ENCODE data around the gene CCDC88B. TPM values are rescaled to one million over a fixed set of nuclear protein-coding genes. Genes with fewer than 3 reads are reported as not detected.
"Not testable (repeated sequence)": the region's sequence is repeated elsewhere in the genome, so short reads cannot be mapped to it uniquely, and the experiment has no call there.

CCDC88B gene
- total and polyA plus RNA-seq, 10 of the 15 experiments (the other 5 are each of a cell fraction or from before 2014, with no cell fraction given), result 0.24 to 66.0 (median 19.2) TPM

DNA sequence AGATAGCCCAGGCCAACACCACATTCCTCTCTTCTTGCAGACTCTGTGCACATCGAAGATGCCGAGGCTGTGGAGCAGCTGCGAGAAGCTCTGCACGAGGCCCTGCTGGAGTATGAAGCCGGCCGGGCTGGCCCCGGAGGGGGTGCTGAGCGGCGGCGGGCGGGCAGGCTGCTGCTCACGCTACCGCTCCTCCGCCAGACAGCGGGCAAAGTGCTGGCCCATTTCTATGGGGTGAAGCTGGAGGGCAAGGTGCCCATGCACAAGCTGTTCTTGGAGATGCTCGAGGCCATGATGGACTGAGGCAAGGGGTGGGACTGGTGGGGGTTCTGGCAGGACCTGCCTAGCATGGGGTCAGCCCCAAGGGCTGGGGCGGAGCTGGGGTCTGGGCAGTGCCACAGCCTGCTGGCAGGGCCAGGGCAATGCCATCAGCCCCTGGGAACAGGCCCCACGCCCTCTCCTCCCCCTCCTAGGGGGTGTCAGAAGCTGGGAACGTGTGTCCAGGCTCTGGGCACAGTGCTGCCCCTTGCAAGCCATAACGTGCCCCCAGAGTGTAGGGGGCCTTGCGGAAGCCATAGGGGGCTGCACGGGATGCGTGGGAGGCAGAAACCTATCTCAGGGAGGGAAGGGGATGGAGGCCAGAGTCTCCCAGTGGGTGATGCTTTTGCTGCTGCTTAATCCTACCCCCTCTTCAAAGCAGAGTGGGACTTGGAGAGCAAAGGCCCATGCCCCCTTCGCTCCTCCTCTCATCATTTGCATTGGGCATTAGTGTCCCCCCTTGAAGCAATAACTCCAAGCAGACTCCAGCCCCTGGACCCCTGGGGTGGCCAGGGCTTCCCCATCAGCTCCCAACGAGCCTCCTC is 24.1 kb upstream of the CCDC88B start:
- peaks cover 28% of the 10 kb centered on the region for H3K79me2 ChIP-seq (ENCODE audit: control insufficient read depth, insufficient read depth, low read length)
- in situ Hi-C loops (cut with MboI); BruUV-seq (replicated peaks); H4K20me1 ChIP-seq (ENCODE audit: control insufficient read depth, insufficient read depth); H3K9me3 ChIP-seq (replicated peaks; ENCODE audit: control insufficient read depth, insufficient read depth, low read length); H3K4me1 ChIP-seq (ENCODE audit: control insufficient read depth, insufficient read depth, low read length); DNase-seq (ENCODE audit: low read depth, low spot score); H3K27me3 ChIP-seq (replicated peaks in 1 of 2; ENCODE audit: control insufficient read depth in 2 of 2, insufficient read depth in 2 of 2, low read length in 1 of 2); H3K9ac ChIP-seq (ENCODE audit: control insufficient read depth, insufficient read depth, low read length); ATAC-seq; H3K36me3 ChIP-seq (ENCODE audit: control insufficient read depth in 2 of 2, insufficient read depth in 2 of 2, low read length in 1 of 2); H2AFZ ChIP-seq (ENCODE audit: control insufficient read depth, low read depth, low read length); FAIRE-seq; H3K27ac ChIP-seq (ENCODE audit: control insufficient read depth, insufficient read depth): not testable (repeated sequence)
- peak overlapping the region; percentile 80 for H3K4me3 ChIP-seq
- H3K4me2 ChIP-seq (ENCODE audit: control insufficient read depth, insufficient read depth), result peak overlapping the region; percentile 88
- ChIA-PET POLR2A (interaction anchor here (0.5 to 3.5 kb wide), 5 partner anchors 11 to 777 kb away, joined by 6 to 42 read pairs (median 23); partner anchors contain the start of genes CCDC88B, ESRRA and FKBP2), SMC1A (ENCODE audit: uncharacterized antibody, unreplicated experiment) (interaction anchor here (5.3 kb wide), 1 partner anchor 17 kb away, joined by 71 read pairs; no protein-coding TSS in a partner anchor), CTCF (interaction anchor here (0.7 to 5.9 kb wide), 4 partner anchors 13 to 420 kb away, joined by 3 to 228 read pairs (median 96); partner anchors contain the start of genes CCDC88B and ESRRA), RAD21 (ENCODE audit: unreplicated experiment) (interaction anchor here (0.5 to 5.6 kb wide), 5 partner anchors 16 to 487 kb away, joined by 3 to 176 read pairs (median 57); partner anchors contain the start of gene RPS6KA4)
- intact Hi-C loops (cut with micrococcal nuclease; ENCODE audit: unreplicated experiment), result loop anchor here (2.0 to 5.0 kb wide), 2 partner anchors 41 to 133 kb away; partner anchors contain the start of gene RPS6KA4
- 79% methylated on average over 23 of the region's 25 CpGs for WGBS (ENCODE audit: insufficient coverage, insufficient replicate concordance, low lambda C conversion rate, missing lambda C conversion rate)
- TF ChIP-seq POLR2A (IDR thresholded peaks at IDR 0.05; ENCODE audit: low read depth, low read length), result peak; percentile 58; the same call in 1 of the 2 replicates

DNA sequence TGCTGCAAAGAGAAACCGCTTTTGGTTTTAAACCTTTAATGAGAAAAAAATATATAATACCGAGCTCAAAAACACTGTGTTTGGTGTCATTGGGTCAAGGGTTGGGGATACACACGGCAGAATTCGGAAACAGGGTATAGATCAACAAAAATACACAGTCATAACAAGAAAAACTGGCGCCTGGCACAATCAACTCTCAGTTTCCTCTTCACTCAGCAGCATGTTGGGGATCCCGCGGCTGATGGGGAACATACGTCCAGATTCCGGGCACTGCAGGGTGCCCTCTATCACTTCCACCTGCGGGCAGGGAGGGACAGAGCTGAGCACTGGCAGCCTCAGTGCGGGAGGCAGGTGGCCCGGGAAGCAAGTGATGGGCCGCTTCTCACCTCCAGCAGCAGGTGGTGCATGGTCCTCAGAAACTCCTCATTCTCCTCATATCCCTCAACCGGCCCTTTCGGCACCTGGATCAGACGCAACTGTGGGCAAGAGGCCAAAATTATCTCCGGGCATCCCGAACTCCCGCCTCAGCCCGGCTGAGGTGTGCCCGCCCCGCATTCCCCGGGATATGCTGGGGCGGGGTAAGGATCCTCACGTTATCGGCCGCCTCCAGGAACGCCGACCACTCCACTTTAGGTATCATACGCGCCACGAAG is 23.2 kb upstream of the CCDC88B start:
- FAIRE-seq, result peak; percentile 18
- in situ Hi-C loops (cut with MboI), result no loop called here
- peaks cover 26% of the 10 kb centered on the region for H3K79me2 ChIP-seq (ENCODE audit: control insufficient read depth, insufficient read depth, low read length)
- 0 out of 2 replicates have a peak, but pooled peaks have one; percentile 16 for TF ChIP-seq TCF12 (IDR thresholded peaks at IDR 0.05; ENCODE audit: low read depth, low read length)
- TF ChIP-seq SMC3 (IDR thresholded peaks at IDR 0.05; ENCODE audit: borderline replicate concordance, low read length), result 0 out of 2 replicates have a peak, but pooled peaks have one; percentile 4
- no peak for TF ChIP-seq KLF5 (IDR thresholded peaks at IDR 0.05; ENCODE audit: partially characterized antibody)
- TF ChIP-seq MTA3 (IDR thresholded peaks at IDR 0.05; ENCODE audit: borderline replicate concordance, low read length), result 0 out of 2 replicates have a peak, but pooled peaks have one; percentile 7
- 0 out of 2 replicates have a peak, but pooled peaks have one; percentile 16 for TF ChIP-seq RAD21 (IDR thresholded peaks at IDR 0.05; ENCODE audit: insufficient read depth, low read depth, low read length)
- no peak for TF ChIP-seq EED (IDR thresholded peaks at IDR 0.05; ENCODE audit: low read depth)
- TF ChIP-seq JUNB (IDR thresholded peaks at IDR 0.05), result peak; percentile 71
- no peak for TF ChIP-seq RUNX3 (IDR thresholded peaks at IDR 0.05; ENCODE audit: low read length)
- 0 out of 2 replicates have a peak, but pooled peaks have one; percentile 31 for TF ChIP-seq IRF4 (IDR thresholded peaks at IDR 0.05; ENCODE audit: low read depth, low read length)
- TF ChIP-seq, protein P1, sequence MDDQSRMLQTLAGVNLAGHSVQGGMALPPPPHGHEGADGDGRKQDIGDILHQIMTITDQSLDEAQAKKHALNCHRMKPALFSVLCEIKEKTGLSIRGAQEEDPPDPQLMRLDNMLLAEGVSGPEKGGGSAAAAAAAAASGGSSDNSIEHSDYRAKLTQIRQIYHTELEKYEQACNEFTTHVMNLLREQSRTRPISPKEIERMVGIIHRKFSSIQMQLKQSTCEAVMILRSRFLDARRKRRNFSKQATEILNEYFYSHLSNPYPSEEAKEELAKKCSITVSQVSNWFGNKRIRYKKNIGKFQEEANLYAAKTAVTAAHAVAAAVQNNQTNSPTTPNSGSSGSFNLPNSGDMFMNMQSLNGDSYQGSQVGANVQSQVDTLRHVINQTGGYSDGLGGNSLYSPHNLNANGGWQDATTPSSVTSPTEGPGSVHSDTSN (IDR thresholded peaks at IDR 0.05; ENCODE audit: insufficient replicate concordance, low read depth, low read length), result no peak
- TF ChIP-seq SMARCA5 (IDR thresholded peaks at IDR 0.05), result 0 out of 2 replicates have a peak, but pooled peaks have one; percentile 40

More for the DNA sequence above, 23.2 kb upstream of the CCDC88B start:
- intact Hi-C loops (cut with micrococcal nuclease; ENCODE audit: unreplicated experiment), result loop anchor here (1.0 to 5.0 kb wide), 5 partner anchors 10 to 132 kb away; partner anchors contain the start of genes CCDC88B and RPS6KA4
- H3K4me3 ChIP-seq, result peak overlapping the region; percentile 80
- POLR2A ChIA-PET, result interaction anchor here (0.5 to 3.5 kb wide), 17 partner anchors 10 to 777 kb away, joined by 3 to 42 read pairs (median 10); partner anchors contain the start of genes BAD, CCDC88B, ESRRA and FERMT3
- peak overlapping the region; percentile 88 for H3K4me2 ChIP-seq (ENCODE audit: control insufficient read depth, insufficient read depth)
- peaks cover 9% of the 10 kb centered on the region for H3K4me1 ChIP-seq (ENCODE audit: control insufficient read depth, insufficient read depth, low read length)
- RAD21 ChIA-PET (ENCODE audit: unreplicated experiment), result interaction anchor here (0.5 to 5.6 kb wide), 19 partner anchors 12 to 486 kb away, joined by 3 to 176 read pairs (median 7); partner anchors contain the start of genes BAD, CATSPERZ, CCDC88B and ESRRA
- H3K36me3 ChIP-seq (ENCODE audit: control insufficient read depth in 2 of 2, insufficient read depth in 2 of 2, low read length in 1 of 2), result peaks cover 0 to 8% of the 10 kb centered on the region in 2 experiments; a peak in 3 of 4 replicates
- no peaks in the 10 kb centered on the region for H4K20me1 ChIP-seq (ENCODE audit: control insufficient read depth, insufficient read depth)
- SMC1A ChIA-PET (ENCODE audit: uncharacterized antibody, unreplicated experiment), result interaction anchor here (0.9 to 5.3 kb wide), 9 partner anchors 10 to 42 kb away, joined by 3 to 71 read pairs (median 10); partner anchors contain the start of genes BAD, CCDC88B, ESRRA and GPR137
- ATAC-seq (peak; percentile 17), DNase-seq (ENCODE audit: low read depth, low spot score) (no peak)
- 1% methylated on average over 32 of the region's 32 CpGs for WGBS (ENCODE audit: insufficient coverage, insufficient replicate concordance, low lambda C conversion rate, missing lambda C conversion rate)
- no peaks in the 10 kb centered on the region for H3K27me3 ChIP-seq (replicated peaks in 1 of 2; ENCODE audit: control insufficient read depth in 2 of 2, insufficient read depth in 2 of 2, low read length in 1 of 2)
- H2AFZ ChIP-seq (ENCODE audit: control insufficient read depth, low read depth, low read length), result peak overlapping the region; percentile 56
- no peaks in the 10 kb centered on the region for H3K9me3 ChIP-seq (replicated peaks; ENCODE audit: control insufficient read depth, insufficient read depth, low read length)
- H3K9ac ChIP-seq (ENCODE audit: control insufficient read depth, insufficient read depth, low read length), result peak overlapping the region; percentile 98
- BruUV-seq (replicated peaks), result TSS peak; percentile 100
- peak overlapping the region; percentile 99 for H3K27ac ChIP-seq (ENCODE audit: control insufficient read depth, insufficient read depth)
- CTCF ChIA-PET, result interaction anchor here (0.7 to 5.9 kb wide), 21 partner anchors 10 to 455 kb away, joined by 3 to 228 read pairs (median 6); partner anchors contain the start of genes BAD, CCDC88B, ESRRA and FERMT3
